Activated CD4-positive, alpha-beta T cell treated with anti-CD3 and anti-CD28 coated beads, Interleukin-2, Interleukin-6, amounts not matched to agents 100 ng/mL and 50 ng/mL, durations not matched to agents 16 hours and 8 hours (primary cell): ENCODE data around the gene IPO13.

Source experiments
- DNase-seq: peaks from one replicate; pipeline ENCODE4 v3.0.0-alpha.2; 2020

Gene IPO13

DNA sequence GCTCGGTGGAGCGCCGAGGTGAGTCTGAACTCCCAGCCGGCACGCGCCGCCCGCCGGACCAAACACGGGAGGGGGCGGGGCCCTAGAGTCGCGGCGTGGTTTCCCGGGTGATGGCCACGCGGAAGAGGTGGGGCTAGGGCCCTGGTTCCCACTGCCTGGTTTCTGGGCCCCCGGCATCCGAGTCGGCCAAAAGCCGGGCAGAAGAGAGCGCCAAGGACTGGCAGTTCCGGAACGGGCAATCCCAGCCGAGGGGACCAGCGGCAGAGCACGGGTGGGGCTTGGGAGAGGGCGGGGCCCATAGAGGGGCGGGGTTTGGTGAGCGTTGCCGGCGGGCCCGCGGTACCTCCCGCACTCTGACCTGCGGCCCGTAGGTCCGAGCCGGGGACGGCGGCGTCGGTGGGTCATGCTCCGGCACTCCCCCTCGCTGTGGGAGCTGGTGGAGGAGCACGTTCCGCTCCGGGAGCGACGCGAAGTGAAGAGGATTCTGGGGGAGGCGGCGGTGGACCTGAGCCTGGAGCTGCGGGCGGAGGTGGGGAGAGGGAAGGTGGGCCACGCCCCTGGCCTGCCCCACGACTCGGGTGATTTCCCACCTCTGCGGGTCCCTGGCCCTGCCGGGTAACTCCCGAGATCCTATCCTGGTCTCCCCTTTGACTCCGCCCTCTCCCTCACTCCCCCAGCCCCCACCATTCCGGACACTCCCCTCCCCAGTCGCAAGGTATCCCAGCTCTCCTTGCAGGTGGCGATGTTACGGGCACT lies 44.9 kb downstream of the IPO13 start, which contains the start of gene CCDC24:
Gene CCDC24, plus strand, starts transcription at position 124 of the 756 bp plus-strand sequence. Its CDS starts 280 bp downstream, at position 404.
- DNase-seq, result peak; percentile 85

- no peak for DNase-seq
These were observed 45.7 kb downstream of the IPO13 start for GRCh38 chr1:43992232-43992995.

GRCh38 chr1:43993206-43993914 lies 46.6 kb downstream of the IPO13 start:
- DNase-seq, result no peak

GRCh38 chr1:43994071-43994470 lies 47.3 kb downstream of the IPO13 start:
- no peak for DNase-seq

DNA sequence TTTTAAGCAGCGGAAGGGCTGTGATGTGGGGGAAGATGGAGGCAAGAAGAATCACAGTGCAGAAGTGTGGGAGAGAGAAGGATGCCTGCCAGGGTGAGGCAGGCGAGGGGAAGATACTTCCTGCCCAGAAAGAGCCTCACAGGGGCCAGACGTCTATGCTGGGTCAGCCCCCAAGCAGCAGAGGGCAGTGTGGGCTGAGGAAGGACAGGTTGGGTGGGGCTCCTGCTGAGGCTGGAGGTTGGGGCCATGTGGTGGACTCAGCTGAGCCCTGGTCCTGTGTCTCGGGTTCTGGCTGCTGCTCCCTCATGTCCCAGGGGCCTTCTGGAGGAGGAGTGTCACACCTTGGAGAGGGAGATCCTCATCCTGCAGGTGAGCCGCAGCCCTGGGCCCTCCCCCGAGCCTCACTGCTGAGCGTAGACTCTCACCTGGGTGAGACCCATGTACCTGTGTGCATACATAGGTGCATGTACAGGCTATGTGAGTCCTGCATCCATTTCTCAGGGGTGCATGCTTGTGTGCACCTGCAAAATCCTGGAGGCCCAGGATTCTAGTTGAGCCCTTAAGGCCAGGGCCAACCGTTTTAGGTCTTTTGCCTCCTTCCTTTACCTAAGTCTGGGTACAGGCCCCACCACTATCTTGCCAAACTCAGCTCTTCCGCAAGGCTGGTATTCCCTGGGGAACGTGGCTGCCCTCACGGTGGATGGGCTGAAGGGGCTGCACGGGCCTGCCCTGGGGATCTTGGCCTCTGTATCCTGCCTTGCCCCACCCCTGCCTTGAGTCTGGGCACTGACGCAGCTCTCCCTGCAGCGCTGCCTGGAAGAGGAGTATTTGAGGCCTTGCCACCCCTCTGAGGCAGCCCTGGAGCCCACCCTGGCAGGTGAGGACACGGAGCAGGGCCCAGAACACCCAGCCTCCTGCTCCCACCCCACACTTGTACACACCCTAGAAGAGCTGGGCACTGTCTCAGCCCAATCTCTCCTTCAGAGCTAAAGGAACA lies 48.3 kb downstream of the IPO13 start:
- peak; percentile 21 for DNase-seq

- no peak for DNase-seq
These were observed 49.4 kb downstream of the IPO13 start for GRCh38 chr1:43995984-43996732.

DNA sequence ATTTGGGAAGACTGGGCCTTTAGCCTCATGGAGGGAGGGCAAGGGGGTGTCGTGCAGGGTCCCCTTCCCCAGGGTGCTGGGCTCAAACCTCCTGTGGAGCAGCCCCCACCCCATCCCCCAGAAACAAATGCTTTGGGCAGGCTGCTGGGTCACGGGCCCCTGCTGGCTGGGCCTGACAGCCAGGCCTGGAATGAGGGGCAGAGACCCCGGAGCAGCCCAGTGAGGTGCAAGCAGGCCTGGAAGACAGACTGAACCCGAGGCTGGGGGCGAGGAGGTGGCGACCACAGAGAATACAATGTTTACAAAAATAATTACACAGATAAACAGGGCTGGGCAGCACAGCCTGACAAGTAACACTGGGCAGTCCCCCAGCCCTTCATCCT lies 50.0 kb downstream of the IPO13 start:
- no peak for DNase-seq

DNA sequence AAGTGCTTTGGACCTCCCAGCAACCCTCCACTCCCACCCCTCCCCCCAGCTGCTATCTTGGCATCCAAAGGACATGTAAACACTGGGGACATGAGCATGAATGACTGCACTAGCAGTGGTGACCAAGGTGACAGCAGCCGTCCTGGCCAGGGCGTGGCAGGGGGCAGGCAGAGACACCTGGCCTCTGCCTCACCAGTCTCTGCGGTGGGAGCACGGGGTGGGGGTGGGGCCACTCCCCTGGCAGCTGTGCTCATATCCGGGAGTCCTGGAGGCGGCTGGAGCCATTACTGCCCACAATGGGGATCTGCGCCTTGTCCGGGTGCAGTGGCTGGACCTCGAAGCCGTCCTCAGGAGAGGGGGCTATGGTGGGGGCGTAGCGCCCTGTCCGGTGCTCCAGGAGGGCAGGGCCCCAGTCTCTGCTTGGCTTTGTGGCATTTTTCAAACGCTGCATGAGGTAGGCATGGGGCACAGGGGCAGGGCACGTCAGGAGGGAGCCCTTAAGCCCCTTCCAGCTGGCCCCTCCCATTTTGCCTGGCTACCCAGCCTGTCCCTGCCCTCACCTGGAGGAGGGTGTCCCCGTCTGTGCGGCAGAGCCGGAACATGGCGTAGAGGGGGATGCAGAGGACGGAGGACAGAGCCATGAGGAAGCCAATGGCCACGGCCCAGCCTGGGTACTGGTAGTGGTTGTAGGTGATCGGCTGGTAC lies 50.7 kb downstream of the IPO13 start:
- DNase-seq, result no peak

- DNase-seq, result no peak
These were observed 51.2 kb downstream of the IPO13 start for GRCh38 chr1:43998000-43998378.

DNA sequence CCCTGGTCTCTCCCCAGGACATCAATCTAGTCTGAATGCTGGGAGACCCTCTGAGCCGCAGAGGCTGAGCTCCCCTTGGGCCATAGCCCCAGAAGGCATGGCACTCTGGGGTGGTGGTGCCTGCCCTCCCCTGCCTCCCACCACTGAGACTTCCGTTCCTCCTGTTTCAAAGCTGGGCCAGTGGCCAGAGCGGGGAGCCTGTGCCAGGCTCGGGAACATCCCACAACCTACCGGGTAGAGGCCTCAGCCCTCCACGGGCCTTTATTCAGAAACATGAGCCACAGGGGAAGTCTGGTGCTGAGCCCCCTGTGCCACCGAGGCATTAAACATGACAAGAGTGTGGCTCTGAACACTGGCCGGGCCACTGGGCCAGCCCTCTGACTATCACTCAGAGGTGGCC lies 52.7 kb downstream of the IPO13 start:
- no peak for DNase-seq

DNA sequence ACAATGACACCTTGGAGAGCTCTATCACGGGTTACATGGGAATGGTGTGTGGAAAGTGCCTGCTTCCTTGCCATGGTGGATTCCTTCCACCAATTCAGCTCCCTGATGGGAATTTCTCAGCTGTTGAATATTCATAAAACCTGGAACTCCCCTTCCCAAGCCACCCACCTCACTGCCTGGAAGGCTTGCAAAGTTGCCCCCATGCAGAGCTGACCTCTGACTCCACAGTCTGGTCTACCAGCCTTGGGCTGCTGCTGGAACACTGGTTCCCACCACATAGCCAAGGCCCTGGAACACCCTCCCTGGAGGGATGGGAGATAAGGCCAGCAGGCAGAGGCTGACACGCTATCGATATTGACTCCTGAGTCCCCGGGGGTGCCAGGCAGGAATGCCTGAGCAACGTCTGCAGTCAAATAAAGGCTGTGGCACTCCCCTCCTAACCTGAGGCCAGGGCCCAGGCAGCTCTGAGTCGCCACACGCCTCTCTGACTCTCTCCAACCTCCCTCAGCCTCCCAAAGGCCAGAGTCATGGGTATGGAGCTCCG lies 53.4 kb downstream of the IPO13 start:
- DNase-seq, result no peak

GRCh38 chr1:44002165-44002564 lies 55.4 kb downstream of the IPO13 start:
- no peak for DNase-seq

DNA sequence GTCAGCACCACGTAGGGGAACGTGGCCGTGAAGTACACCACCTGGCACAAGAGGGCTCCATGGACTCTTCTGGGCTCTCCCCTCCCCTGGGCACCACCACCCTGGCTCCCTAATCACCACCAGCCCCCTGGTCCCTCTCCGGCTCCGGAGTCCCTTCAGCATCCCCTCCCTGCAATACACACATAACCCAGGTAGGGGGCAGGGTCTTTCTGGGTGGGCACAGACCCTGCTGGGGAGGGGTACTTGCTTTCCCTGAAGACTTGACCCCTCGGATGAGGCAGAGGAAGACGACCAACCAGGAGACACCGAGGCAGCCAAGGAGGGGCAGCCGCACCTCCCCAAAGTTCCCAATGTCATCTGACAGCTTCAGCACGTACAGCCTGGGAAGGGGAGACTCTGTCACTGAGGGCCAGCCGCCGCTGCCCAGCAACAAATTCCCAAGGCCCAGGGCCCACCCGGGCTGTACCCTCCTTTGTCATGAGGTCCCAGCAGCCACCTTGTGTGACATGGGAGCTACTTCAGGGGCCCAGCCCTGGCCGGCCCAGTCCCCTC lies 55.9 kb downstream of the IPO13 start:
- no peak for DNase-seq

DNA sequence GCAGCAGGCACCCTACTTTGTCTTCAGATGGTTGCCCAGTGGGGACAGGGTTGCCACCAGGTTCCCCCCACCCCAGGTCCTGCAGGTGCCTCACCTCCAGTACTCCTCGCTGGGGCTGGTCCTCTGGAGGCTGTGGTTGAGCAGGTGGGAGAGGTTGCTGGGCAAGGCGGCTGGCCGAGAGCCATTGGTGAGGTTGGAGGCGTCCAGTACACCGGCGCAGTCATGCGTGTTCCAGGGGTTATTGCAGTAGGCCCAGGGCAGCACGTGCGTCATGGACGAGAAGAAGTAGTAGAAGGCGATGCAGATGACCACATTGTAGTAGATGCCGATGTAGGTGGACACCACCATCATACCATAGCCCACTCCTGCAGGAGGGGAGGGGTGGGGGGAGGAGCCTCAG lies 61.5 kb downstream of the IPO13 start:
- DNase-seq, result no peak

- DNase-seq, result no peak
These were observed 64.3 kb downstream of the IPO13 start for GRCh38 chr1:44010935-44011471.

GRCh38 chr1:44012404-44012803 lies 65.7 kb downstream of the IPO13 start:
- no peak for DNase-seq

GRCh38 chr1:44012941-44013609 lies 66.3 kb downstream of the IPO13 start:
- DNase-seq, result no peak

- DNase-seq, result no peak
These were observed 67.2 kb downstream of the IPO13 start for GRCh38 chr1:44013949-44014348.

GRCh38 chr1:44014365-44015104 lies 67.8 kb downstream of the IPO13 start:
- no peak for DNase-seq
